NCI-H2196 (cell line): ENCODE measurements around the gene RTL1.

Source experiments
- DNase-seq: peaks from one replicate; lab custom pipeline; 2025; ENCODE audit not compliant: unreplicated experiment; lab: John Stamatoyannopoulos, UW

The RTL1 gene

DNA sequence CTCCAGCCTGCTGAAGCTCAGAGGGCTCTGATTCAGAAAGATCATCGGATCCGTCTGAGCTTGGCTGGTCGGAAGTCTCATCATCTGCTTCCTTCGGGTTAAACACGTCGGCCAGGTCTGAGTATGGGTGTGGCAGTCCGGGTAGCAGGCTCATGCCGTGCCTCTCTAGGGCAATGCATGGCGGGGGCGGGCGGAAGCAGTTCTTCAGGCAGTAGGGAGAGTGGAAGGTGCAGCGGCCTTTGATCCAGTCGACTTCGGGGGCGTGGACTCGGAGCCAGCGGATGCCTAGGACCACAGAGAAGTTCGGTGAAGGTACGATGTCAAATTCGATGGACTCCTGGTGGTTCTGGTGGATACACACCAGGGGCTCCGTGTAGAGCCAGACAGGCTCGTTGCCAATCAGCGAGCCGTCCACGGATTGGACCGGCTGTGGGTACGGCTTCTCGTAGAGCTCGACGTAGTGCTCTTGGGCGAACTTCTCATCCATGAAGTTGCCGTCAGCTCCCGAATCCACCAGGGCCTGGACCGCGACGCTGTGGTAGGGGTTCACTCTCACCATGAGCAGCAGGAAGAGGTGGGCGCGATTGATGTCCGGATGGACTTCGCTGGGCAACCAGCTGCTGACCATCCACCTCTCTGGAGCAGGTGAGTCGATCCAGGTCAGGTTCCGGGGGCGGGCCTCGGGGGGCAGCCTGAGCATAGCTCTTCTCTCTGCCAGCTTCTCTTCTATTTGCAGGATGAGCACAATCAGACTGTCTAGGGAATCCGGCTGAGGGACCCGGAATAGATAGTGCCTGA lies 20.3 kb downstream of the RTL1 start:
- no peak for DNase-seq

DNA sequence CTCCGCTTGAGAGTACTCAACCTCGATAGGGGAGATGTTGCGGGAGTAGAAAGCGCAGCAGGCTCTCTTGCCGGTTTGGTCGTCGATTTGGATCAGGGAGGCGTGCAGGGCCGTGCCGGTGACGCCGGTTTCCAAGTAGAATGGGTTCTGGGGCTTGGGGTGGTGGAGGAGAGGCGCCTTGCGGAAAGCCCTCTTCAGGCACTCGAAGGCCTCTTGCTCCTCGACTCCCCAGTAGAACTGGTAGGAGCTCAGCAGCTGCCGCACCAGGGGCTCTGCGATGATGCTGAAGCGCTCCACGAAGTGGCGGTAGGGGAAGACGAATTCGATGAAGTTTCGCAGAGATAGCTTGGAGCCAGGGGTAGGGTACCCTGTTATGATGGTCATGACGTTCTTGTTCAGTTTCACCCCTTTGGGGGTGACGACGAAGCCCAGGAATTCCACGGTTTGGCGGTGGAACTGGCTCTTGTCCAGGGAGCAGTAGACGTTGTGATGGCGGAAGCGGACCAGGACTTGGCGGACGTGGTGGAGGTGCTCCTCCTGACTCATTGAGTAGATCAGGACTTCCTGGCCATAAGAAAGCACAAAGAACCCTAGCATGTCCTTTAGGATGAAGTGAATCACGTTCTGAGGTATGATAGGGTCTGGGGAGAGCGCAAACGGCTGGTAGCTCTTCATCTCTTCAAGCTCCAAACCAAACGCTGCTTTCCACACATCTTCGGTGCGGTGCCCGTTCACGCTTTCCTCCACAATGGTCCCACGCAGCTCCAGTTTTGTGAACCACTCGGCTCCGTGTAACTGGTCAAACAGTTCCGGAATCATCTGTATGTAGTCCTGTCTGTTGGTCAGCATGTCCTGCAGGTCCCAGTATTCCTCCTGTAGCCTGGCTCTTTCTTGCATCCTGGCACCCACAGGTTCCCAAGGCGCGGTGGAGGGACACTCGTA lies 21.2 kb downstream of the RTL1 start:
- no peak for DNase-seq

DNA sequence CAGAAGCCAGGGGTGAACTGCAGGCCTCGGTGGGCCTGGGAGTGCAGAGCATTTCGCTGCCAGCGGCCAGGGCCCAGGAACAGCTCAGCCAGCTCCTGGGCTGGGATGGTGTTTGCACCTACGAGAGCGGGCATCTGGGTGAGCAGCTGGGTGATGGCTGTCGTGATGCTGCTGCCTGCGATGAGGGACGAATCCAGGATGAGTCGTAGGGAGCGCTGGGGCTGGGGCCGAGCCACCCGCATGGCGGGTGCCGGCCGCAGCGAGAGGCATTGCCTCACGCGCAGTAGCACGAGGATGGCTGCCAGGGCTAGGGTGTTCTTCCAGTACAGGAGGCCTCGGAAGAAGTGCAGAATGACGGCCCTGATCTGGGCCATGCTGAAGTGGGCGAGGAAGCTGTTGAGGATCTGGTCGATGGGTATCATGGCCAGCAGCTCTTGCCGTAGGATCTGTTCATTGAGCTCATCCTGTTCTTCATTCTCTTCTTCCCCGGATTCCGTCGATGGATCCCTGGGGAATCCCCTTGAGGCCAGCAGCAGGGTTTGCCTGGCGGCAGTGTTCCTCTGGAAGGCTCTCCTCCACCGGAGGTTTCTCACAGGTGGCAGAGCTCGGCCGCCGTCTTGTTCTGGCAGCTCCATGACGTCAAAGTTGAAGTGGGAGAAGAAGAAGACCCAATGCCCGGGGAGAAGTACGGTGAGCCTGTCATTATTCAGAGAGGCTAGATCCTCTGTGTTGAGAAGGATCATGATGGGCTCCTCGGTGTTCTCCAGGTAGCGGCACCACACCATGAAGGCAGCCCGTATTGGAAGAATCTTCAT lies 22.1 kb downstream of the RTL1 start:
- DNase-seq = no peak

DNA sequence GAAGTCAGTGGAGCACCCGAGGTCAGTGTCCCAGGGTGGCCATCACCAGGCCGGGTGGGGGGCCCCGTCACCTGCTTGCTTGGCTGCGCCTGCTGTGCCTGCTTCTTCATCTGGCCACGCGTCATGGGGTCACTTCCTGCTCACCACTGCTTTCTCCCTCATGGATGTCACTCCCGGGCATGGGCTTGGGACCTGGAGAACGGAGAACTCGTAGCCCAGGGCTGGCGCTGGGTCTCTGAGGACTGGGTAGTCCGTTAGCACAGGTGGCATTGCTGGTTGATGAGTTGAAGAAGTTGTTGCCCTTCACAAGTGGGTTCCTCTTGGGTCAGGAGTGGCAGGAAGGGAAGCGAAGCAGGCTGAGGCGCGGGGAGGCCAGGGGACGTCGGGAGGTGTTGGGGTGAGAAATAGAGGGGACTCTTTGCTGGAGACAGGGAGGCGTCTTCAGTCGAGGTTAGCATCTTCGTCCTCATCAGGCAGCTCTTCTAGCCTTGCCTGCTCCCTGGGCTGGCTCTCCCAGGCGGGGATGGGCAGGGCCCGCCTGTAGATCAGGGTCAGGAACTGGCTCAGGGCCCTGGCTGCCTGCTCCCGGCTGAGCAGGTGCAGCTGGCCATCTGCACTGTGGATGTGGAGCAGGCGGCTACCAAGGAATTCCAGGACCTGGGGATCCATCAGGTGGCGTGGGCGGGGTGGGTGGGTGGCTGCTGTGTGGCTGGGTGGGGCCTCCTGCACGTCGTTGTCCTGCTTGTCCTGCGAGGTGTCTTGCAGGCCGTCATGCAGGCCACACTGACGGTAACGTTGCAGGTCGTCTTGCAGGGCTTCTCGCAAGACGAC lies 23.0 kb downstream of the RTL1 start:
- DNase-seq = no peak

DNA sequence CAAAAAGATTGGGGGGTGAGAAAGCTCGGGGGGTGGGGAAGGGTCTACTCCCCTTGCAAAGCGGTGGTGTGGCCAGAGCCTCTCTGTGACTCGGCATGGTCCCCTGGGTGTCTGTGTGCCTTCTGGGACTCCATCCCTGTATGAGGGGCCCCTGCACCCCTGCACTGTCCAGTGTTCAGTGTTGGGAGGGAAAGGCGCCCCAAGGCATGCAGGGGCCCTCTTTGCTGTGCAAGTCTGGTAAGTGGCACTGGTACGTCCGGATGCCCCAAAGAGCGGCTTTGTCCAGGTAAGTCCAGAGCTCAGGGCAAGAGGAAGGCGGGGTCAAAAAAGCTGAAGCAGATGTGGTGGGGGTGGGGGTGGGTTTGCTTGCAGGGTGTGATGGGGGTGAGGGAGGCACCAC lies 23.7 kb downstream of the RTL1 start:
- DNase-seq = no peak

DNA sequence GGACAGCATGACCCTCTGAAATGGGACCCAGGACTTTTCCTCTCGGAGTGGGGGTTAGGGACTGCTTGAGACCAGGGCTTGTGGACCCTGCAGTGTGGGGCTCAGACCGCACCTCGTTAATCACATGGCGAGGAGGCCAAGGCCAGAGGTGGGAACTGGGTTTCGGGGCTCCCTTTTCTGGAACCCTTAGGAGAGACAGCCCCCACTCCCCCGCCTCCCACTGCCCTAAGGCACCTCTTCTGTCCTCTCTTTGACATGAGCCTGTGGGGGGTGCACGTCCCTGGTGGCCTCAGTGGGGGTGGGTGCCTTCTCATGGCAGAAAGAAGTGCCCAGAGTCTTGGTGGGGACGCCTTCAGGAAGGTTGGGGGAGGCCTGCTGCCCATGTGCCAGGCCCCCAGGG lies 24.3 kb downstream of the RTL1 start:
- no peak for DNase-seq

DNA sequence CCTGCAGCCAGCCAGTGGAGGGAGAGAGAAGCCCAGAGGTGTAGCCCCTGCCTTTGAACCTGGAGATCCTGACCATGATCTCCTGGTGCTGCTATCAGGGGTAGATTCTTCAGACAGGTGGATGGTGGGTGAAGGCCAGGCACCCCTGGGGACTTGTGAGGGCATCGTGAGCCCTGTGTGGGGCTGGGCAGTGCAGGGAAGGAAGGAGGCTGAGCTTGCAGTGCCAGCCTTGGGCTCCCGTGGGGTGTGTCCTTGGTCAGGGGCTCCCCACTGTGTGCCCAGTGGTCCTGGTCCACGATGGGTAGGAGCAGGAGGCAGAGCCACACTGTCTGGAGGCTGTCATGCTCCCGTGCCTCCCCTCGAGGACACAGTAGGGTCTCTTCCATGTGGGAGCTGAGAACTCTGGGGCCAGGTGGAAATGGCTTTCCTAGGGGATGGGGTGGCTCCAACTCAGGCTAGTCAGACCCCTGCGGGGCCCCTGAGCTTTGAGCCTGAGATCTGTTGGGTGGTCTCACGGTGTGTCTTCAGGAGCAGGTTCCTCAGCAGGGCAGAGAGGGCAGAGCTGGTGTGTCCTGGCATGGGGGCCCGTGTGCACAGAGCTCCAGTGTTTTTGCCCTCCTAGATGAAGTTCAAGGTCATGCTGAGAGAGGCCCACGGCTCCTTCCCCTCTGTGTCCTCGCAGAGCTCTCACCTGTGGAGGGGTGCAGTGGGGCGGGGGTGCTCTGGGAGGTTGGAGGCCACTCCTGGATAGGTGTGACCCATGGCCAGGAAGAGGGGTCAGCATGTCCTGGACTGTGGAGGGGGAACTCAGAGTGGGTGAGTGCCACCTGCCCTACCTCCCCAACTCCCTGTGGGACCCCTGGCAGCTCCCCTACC lies 25.0 kb downstream of the RTL1 start:
- DNase-seq = no peak

DNA sequence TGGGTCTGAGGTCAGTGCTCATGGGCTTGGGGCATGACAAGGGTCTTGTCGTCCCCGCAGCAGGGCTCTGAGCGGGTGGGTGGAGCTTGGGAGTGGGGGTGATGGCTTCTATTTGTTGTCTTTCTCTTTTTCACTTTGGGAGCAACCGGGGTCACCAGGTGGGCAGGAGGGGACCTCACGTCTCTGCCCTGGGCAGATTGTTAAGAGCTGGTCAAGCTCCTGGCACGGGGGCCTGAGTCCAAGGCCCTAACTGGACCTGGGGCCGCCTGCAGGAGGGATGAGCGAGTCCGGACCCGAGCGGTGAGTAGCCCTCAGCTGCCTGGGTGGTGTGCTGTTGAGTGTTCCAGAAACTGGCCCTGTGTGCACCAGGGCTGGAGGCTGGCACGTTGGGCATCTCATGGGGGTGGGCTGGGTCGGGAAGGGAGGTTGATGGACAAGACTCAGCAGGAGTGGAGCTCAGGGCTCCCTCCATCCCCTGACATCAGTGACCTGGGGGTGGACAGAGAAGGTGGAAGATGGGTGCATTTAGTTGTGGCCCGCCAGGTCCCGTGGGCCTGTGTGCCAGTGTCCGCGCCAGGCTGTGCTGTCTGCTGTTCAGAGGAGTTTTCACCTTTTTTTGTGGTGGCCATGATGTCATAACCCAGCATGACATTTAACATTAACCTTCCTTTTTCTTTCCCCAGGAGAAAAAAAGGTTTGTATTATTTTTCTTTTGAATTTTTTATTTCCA lies 27.5 kb downstream of the RTL1 start:
- DNase-seq = no peak

DNA sequence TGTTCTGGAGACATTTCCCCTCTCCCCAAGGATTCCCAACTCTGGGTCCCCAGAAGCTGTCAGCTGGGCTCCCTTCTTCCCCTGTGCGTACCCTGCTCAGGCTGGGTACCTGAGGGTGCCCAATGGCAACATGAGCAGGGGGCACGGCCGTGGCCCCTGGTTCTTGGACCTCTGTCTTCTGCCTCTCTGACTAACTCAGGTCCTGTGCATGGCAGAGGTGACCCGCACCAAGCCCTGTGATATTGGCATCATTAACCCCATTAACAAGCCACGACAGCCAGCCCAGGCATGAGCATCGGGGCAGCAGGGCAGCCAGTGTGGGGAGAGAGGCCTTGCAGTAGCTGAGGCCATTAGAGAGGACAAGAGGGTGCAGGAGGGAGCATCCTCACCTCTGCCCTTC lies 28.4 kb downstream of the RTL1 start:
- DNase-seq = no peak

DNA sequence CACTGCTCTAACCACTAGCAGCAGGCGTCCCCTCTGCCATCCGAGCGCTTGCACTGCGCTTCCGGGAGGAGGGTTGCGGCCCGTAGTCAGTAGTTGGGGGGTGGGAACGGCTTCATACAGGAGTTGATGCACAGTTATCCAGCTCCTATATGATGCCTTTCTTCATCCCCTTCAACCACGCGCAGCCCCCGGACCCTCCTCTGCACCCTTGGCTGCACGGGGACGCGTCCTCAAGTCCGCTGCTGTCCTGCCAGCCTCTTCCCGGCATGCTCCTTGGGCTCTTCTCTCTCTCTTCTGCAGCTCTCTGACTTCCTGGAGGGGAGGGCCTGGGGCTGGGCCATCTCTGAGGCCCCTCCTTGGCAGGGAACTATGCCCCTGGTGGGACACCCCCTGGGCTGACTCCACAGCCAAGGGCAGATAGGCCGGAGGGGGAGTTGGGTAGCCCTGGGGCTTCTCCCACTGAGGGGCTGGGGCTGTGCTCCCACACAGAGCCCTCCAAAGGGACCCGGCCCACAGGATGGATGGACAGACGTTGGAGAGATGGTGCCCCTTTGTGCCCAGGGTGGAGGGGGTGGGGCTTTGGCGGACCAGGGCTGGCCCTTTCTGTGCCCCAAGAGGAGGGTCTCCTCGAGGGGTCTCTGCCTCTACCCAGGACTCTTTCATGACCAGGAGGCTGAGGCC lies 29.0 kb downstream of the RTL1 start:
- DNase-seq = no peak

DNA sequence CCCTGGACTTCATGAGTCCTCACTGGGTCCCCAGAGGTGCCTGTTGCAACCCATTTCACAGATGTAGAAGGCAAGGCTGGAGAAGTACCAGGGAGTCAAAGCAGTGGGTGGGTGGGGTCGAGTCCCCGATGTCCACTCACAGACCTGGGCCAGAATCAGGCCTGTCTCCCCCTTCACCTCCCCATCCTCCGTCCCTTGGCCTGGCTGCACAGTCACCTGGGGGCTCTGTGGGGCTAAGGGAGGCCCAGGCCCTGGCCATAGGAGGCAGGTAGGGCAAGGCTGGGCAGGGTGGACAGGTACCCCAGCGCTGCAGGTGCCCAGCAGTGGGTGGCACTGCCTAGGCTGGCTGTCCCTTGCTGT lies 29.5 kb downstream of the RTL1 start:
- DNase-seq = no peak

DNA sequence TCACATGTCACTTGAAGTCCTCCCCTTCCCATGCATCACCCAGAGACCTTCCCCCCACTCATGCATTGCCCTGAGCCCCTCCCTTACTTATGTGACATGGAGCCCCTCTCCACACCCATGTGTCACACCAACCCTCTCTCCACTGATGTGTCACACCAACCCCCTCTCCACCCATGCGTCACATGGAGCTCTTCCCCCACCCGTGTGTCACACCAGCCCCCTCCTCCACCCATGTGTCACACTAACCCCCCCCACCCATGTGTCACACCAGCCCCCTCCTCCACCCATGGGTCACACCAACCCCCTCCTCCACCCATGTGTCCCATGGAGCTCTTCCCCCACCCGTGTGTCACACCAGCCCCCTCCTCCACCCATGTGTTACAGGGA lies 30.4 kb downstream of the RTL1 start:
- no peak for DNase-seq

DNA sequence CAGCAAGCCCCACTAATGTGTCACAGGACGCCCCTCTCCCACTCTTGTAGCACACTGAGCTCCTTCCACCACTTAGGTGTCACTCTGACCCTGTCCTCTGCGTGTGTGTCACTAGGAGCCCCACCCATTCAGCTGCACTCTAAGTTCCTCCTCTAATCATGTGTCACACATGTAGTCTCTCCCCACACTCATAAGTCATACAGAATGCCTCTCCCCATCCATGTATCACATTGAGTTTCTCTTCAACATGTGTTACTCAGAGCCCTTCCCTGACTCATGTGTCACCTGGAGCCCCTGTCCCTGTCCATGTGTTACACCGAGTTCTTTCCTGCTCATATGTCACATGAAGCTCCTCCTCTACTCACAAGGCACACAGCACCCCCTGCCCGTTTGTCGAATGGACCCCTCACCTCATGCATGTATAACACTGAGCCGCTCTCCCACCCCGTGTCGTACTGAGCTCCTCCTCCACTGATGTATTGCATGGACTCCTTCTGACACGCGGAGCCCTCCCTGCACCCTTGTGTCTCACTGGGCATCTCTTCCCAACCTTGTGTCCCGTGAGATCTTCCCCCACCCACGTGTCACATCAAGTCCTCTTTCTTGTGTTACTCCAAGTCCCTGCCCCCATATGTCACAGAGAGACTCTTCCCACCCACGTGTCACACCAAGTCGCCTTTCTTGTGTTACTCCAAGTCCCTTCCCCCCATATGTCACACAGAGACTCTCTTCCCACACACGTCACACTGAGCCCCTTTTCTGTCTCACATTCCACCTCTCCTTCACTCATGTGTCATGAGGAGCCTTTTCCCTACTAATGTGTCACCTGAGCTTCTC lies 31.0 kb downstream of the RTL1 start:
- DNase-seq = no peak

DNA sequence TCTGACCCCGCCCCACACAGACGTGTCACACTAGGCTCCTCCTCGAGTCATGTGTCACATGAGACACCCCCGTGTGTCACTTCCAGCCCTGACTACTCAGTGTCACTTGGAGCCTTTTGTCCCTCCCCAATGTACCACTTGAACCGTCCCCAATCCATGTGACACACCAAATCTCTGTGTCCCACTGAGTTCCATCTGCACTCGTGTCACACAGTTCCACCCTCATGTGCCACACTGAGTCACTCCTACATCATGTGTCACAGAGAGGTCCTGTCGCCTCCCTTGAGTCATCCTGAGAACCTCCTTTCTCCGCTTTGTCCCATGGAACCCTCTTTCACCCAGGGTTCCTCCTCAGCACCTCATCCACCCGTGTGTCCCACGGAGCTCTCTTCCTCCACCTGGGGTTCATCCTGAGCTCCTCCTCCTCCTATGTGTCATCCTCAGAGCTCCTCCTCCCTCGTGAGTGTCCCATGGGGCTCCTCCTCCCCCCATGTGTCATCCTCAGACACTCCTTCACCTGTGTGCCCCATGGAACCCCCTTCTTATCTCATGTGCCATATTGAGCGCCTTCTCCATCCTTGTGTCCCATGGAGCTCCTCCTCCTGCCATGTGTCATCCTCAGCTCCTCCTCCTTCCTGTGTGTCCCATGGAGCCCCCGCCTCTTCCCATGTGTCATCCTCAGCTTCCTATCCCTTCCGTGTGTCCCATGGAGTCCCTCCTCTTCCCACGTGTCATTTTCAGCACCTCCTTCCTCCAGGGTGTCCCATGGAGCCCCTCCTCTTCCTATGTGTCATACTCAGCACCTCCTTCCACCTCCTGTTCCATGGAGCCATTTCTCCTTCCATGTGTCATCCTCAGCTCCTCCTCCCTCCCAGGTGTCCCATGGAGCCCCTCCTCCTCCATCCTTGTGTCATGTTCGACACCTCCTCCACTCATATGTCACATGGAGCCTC lies 32.0 kb downstream of the RTL1 start:
- DNase-seq = no peak

DNA sequence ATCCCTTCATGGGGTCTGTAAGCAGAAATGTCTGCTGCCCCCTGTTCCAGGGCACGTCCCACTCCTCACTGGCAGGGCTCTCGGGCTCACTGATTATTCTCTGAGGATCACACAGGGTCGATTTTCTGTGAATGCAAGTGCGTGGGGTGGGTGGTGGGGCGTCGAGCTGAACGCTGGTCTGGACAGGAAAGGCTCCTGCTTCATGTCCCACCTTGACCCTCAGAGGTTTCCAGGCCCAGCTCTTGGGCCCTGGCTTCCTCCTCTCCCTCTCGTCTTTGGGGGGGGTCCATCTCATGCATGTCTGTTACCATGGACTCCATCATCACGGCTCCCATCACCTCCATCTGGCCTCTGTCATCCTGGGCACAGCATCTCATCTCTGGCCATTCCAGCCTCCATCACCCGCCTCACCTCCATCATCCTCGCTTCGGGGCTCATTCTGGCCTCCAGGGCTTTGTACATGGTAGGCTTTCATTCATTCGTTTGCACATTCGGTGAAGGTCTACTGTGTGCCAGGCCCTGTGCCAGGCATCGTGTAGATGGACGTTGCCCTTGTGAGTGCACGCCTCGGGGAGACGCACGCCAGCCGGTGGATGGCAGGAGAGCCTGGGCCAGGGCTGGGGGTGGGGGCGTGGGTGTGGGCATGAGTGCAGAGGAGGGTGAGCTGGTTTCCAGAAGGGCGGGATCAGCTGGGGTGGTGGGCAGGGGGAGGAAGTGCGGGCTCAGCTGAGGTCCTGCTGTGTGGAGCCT lies 34.7 kb downstream of the RTL1 start:
- no peak for DNase-seq
